Natural killer cell (primary cell): Measurements from ENCODE around the gene ARHGEF4. TPM values are rescaled to one million over a fixed set of nuclear protein-coding genes. Genes with fewer than 3 reads are reported as not detected.

Experiments used
- ATAC-seq, 3 donors: fragments of 150-1000 bp in 2 of 3; fragments of 200-7000 bp in 1 of 3; cut with Tn5 transposase; 1 replicate in 1 of 3; 2 replicates in 2 of 3; pipeline ENCODE4 v1.10.0; 2021; ENCODE audit warnings: mild to moderate bottlenecking in 2 of 3, moderate library complexity in 2 of 3
- DNase-seq, 2 donors: peaks; one replicate each; pipeline versions ENCODE4 v3.0.0 to v3.0.0-alpha.2; 2013 to 2021; ENCODE audit warnings: mixed read lengths in 1 of 2
- H3K27ac ChIP-seq: one replicate; pipeline ENCODE4 v1.5.1; 2013; ENCODE audit warnings: mild to moderate bottlenecking, low read length
- H3K27me3 ChIP-seq: one replicate; pipeline ENCODE4 v1.6.1; 2013; ENCODE audit warnings: low read length; ENCODE audit not compliant: control insufficient read depth, insufficient read depth
- H3K36me3 ChIP-seq: one replicate; pipeline ENCODE4 v1.6.1; 2013; ENCODE audit warnings: low read length; ENCODE audit not compliant: control insufficient read depth, insufficient read depth
- H3K4me1 ChIP-seq: one replicate; pipeline ENCODE4 v1.6.1; 2013; ENCODE audit warnings: low read length; ENCODE audit not compliant: control insufficient read depth, insufficient read depth
- H3K4me3 ChIP-seq: one replicate; pipeline ENCODE4 v1.5.1; 2013; ENCODE audit warnings: low read length
- H3K9me3 ChIP-seq: one replicate; pipeline ENCODE4 v1.6.1; 2013; ENCODE audit warnings: low read length; ENCODE audit not compliant: control insufficient read depth, insufficient read depth
- H3K27ac Mint-ChIP-seq, 2 donors: one replicate each; pipeline ENCODE4 v1.8.0; 2022; ENCODE audit warnings: mild to moderate bottlenecking in 2 of 2, mixed read lengths in 2 of 2, moderate library complexity in 1 of 2
- H3K27me3 Mint-ChIP-seq, 2 donors: one replicate each; pipeline ENCODE4 v1.8.0; 2022; ENCODE audit warnings: low read depth in 2 of 2, mixed read lengths in 2 of 2
- H3K36me3 Mint-ChIP-seq: one replicate; pipeline ENCODE4 v1.8.0; 2022; ENCODE audit warnings: mixed read lengths
- H3K4me1 Mint-ChIP-seq, 2 donors: one replicate each; pipeline ENCODE4 v1.8.0; 2022; ENCODE audit warnings: mixed read lengths in 2 of 2
- H3K4me3 Mint-ChIP-seq: one replicate; pipeline ENCODE4 v1.8.0; 2022; ENCODE audit warnings: mild to moderate bottlenecking, moderate library complexity, mixed read lengths
- H3K9me3 Mint-ChIP-seq, 2 donors: one replicate each; pipeline ENCODE4 v1.8.0; 2022; ENCODE audit warnings: mixed read lengths in 2 of 2
- CTCF ChIP-seq: fragments of 200-600 bp; IDR thresholded peaks from one replicate; pipeline ENCODE4 v1.8.0; 2022; ENCODE audit warnings: antibody characterized with exemption
- WGBS: methylation state at CpG from one replicate; pipeline ENCODE4 v1.1.7; 2013; ENCODE audit warnings: missing lambda C conversion rate; ENCODE audit not compliant: insufficient coverage; 5-methylcytosine and 5-hydroxymethylcytosine counted together
- intact Hi-C: fragments of 100-400 bp; cut with micrococcal nuclease; formaldehyde crosslinking; loops from one replicate; pipeline ENCODE4 v1.14.2; 2022
- total RNA-seq, 4 donors: library from RNA; stranded (reverse); fragments of 120-200 nt in 1 of 4; gene quantifications; one replicate each; pipeline versions ENCODE4 v1.2.3 to v1.2.4, GENCODE V29; 2013 to 2022

Gene ARHGEF4
- total RNA-seq, 3 donors from 2014 or later (not counting 1 experiment from before 2014, with no cell fraction given): 0.11 TPM; not detected in 2

DNA sequence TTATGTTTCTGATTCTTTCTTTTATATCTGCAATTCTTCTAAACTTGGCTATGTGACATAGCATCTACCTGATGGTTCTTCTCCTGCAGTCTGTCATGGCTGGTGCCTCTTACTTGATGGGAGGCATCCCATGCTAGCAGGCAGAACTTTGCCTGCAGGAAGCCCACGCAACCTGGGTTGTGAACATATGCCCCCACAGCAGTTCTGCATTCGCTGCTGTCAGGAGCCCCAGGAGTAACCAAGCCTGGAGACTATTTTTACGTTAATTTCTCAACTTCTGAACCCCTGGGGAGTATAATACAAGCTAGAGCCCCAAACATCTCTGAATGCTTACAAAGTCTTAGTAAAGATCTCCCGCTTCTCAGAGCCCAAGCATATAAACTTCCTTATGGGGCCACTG lies 244.5 kb downstream of the ARHGEF4 start:
- Mint-ChIP-seq H3K4me1 (peaks cover 55 to 56% of the 10 kb centered on the region in 2 donors), H3K36me3 (peaks cover 25% of the 10 kb centered on the region), H3K27me3 (no peaks in the 10 kb centered on the region), H3K9me3 (no peaks in the 10 kb centered on the region), H3K4me3 (no peak overlapping the region), H3K27ac (no peak overlapping the region)
- WGBS: 95% methylated on average over 4 of the region's 4 CpGs
- Histone ChIP-seq H3K36me3 (peaks cover 68% of the 10 kb centered on the region), H3K27ac (no peak overlapping the region), H3K4me1 (peaks cover 15% of the 10 kb centered on the region), H3K9me3 (no peaks in the 10 kb centered on the region), H3K4me3 (no peak overlapping the region), H3K27me3 (no peaks in the 10 kb centered on the region)
- DNase-seq: no peak
- ATAC-seq: no peak
- TF ChIP-seq CTCF: no peak
- intact Hi-C loops: no loop called here

GRCh38 chr2:131085646-131086045 lies 248.9 kb downstream of the ARHGEF4 start:
- Mint-ChIP-seq H3K36me3 (peaks cover 9% of the 10 kb centered on the region), H3K27ac (peak overlapping the region; percentile 16 to 33)
- H3K27ac ChIP-seq: no peak overlapping the region

DNA sequence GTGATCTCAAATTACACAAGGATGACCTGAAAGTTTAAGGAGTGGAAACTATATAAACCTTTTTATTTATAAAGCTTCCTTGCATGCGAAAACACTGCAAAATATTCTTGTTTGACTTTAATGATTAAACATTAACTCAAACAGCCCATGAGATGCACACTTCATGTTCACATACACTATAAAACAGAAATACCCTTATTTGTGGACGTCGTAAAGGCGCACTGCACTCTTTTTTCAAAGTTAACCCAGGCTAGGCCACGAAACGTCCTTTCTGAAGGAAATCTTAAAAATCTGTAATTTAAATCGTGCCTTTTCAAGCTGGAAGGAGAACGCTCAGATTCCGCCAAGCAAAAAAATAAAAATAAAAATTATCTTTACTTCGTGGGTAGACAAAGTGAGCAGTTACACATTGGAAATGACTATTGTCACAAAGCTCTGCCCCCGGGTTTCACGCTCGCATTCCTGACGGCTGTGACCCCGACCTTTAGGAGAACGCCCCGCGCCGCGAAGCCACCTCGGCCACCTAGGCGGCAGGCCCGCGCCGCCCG lies 255.8 kb downstream of the ARHGEF4 start:
- Histone ChIP-seq H3K27me3 (no peaks in the 10 kb centered on the region), H3K9me3 (no peaks in the 10 kb centered on the region), H3K27ac (peak overlapping the region; percentile 66), H3K4me3 (peak overlapping the region; percentile 60), H3K4me1 (peaks cover 20% of the 10 kb centered on the region), H3K36me3 (peaks cover 6% of the 10 kb centered on the region)
- intact Hi-C loops: loop anchor here (1.0 kb wide), 1 partner anchor 12 kb away; no protein-coding TSS in a partner anchor
- Mint-ChIP-seq H3K27me3 (no peaks in the 10 kb centered on the region), H3K36me3 (no peaks in the 10 kb centered on the region), H3K27ac (peak overlapping the region; percentile 87 to 98), H3K4me1 (peaks cover 15 to 25% of the 10 kb centered on the region in 2 donors), H3K4me3 (peak overlapping the region; percentile 93), H3K9me3 (no peaks in the 10 kb centered on the region)
- DNase-seq: no peak
- no peak for ATAC-seq
- WGBS: 3% methylated on average over 26 of the region's 26 CpGs
- no peak for TF ChIP-seq CTCF

More at GRCh38 chr2:131085646-131086045, 248.9 kb downstream of the ARHGEF4 start:
- peaks cover 46% of the 10 kb centered on the region for H3K36me3 ChIP-seq
- no peak for DNase-seq
- TF ChIP-seq CTCF: no peak
- no peaks in the 10 kb centered on the region for H3K9me3 ChIP-seq
- no peaks in the 10 kb centered on the region for H3K27me3 ChIP-seq
- no peaks in the 10 kb centered on the region for H3K4me1 ChIP-seq
- no peak overlapping the region for H3K4me3 Mint-ChIP-seq
- no peaks in the 10 kb centered on the region for H3K27me3 Mint-ChIP-seq
- H3K9me3 Mint-ChIP-seq: no peaks in the 10 kb centered on the region
- WGBS: 86% methylated on average over 2 of the region's 2 CpGs
- ATAC-seq: no peak
- H3K4me1 Mint-ChIP-seq: peaks cover 32 to 47% of the 10 kb centered on the region in 2 donors
- no peak overlapping the region for H3K4me3 ChIP-seq
- intact Hi-C loops: no loop called here
